Activated CD4-positive, alpha-beta T cell treated with anti-CD3 and anti-CD28 coated beads for 24 hours (primary cell): Measurements from ENCODE around the gene FANCI.
"Not testable (repeated sequence)": the region's sequence is repeated elsewhere in the genome, so short reads cannot be mapped to it uniquely, and the experiment has no call there.

Experiments
- DNase-seq, 2 donors: peaks; one replicate each; pipeline ENCODE4 v3.0.0-alpha.2; 2020; ENCODE audit warnings: low read depth in 2 of 2

The FANCI gene

GRCh38 chr15:89225588-89225987, 18.2 kb upstream of the FANCI start:
- no peak for DNase-seq

DNA sequence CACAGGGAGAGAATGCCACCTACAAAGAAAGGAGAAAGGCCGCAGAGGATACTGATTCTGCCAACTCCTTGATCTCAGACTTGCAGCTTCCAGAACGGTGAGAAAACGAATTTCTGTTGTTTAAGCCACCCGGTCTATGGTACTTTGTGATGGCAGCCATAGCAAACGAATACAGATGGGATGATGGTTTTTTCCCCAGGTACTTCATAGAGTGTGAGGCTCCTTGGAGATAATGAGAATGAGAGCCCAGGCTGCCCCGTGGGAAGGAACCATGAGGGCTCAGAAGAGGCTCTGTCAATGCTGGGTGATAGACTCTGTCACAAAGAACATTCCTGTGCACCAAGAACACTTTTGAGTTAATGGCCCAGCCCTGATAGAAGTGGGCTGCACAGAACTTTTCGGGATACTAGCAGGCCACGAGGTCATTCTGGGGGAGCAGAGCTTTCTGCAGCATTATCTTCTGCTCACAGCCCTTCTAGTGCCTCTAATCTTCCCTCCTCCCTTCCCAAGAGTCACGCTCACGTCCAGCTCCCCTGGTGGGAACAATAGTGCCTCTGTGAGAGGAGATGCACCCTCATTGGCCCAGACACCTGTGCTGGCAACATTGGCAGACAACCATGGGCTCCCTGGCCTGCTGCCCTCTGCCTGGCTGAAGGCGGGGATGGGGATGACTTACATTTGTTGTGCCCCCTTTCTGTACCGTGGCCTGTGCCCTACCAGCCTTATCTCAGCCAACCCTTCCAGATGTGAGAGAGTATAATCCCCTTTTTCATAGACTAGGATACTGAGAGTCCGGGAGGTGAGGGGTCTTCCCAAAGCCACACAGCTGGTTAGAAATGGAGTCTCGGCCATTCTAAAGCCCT, 17.2 kb upstream of the FANCI start:
- DNase-seq: no peak

DNA sequence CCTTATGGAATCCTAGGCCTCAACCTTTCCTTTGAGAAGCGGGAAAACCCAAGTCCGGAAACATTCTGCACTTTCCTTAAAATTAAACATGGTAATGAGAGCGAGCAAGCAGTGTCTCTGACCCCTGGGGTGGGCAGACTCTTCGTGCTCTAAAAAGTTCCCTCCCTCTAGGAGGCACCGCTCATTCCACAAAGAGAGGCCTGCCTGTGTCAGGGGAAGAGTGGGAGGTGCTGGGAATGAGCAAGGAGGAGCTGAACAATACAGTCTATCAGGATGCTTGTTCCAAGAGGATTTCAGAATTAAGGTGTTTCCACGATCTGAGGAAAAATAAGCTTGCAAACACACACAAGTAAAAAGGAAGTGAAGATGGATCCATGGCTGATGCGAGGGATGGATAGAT, 16.4 kb upstream of the FANCI start:
- no peak for DNase-seq

DNA sequence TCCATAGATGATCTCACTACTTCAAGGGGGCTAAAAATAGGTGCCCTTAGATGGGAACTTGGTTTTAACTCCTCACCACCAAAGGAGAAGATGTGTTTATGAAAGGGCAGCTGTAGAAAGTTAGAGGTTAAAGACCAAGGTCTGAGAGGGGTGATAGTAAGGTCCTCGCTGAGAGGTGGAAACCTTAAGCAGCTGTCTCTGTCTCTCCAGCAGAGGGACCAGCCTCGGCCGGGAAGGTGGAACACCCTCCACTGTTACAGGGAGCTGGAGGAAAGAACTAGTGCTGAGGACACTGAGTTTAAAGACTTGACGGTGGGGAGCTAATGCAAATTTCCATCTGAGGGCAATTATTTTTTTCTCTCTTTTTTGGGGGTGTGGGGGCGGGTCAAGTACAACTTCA, 13.5 kb upstream of the FANCI start:
- no peak for DNase-seq

- no peak for DNase-seq
These were observed 11.9 kb upstream of the FANCI start for GRCh38 chr15:89231832-89232231.

- DNase-seq: not testable (repeated sequence)
These were observed 3.6 kb upstream of the FANCI start for GRCh38 chr15:89239883-89240810.

DNA sequence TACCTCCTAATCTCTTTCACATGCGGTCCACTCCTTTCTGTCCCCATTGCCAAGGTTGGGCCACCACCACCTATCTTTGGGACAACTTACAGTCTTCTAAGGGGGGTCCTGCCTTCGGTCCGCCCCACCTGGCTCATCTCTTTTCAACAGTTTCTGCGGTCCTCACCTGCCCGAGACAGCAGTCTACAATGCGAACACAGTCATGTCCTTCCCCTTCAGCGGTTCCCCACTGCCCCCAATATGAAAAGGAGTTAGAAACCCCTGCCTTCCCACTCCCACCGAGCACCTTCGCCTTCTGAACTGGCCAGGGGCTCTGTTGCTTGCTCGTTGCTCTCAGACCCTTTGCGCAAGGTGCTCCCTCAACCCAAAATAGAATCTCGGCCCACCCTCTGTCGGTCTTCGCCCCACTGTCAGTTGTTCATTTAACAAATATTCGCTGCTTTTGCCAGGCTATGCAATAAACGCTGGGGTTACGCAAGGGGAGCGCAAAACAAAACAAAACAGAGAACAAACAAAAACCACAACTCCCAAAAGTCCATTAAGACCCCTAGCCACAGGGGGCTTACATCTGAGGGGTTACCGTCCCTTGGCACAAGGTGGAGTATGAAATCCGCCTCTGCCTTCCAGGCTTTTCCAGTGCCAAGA, 611 bp upstream of the FANCI start:
- no peak for DNase-seq

DNA sequence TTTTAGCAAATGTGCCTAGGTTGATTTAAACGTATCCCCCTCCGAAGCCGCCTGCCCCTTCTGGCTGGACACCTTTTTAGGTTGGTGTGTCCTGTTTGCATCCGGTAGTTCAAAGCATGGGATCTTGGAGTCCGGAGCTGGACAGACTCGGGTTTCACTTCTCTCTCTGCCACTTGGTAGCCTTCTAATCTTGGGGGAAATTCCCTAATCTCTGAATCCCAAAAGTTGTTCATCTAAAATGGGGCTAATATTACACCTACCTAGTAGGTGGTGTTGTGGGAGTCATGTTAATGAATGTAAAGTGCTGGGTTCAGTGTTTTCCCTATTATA, 760 bp downstream of the FANCI start:
- DNase-seq: no peak

- DNase-seq: no peak
These were observed 3.7 kb downstream of the FANCI start for GRCh38 chr15:89247446-89247845.

- DNase-seq: no peak
These were observed 4.8 kb downstream of the FANCI start for GRCh38 chr15:89248584-89248983.

- DNase-seq: not testable (repeated sequence)
These were observed 6.4 kb downstream of the FANCI start for GRCh38 chr15:89250142-89250541.

- not testable (repeated sequence) for DNase-seq
These were observed 33.5 kb downstream of the FANCI start for GRCh38 chr15:89277281-89277680.

GRCh38 chr15:89278307-89278706, 34.5 kb downstream of the FANCI start:
- DNase-seq: no peak

GRCh38 chr15:89282631-89283030, 38.9 kb downstream of the FANCI start:
- no peak for DNase-seq

GRCh38 chr15:89283201-89283600, 39.4 kb downstream of the FANCI start:
- no peak for DNase-seq

DNA sequence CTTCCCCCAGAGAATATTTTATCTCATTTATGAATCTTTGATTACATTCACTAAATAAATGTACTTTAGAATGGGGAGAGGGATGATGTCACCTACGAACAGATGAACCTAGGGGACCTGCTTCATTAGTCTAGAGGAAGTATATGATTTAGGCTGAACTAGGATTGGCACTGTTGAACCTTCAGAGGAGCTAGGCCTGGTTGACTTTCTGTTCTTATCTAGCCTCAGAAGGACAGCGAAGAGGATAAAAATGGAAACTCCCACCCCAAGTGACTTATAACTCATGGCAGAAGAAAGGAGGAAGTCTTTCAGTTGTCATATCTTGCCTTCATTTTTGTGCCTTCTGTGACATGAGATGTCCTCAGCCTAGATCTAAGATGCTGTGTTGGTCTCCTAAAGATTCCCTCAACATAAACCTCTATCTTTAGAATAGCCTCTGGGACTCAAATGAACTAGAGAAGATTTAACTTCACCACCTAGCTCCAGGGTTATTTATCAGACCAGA, 48.2 kb downstream of the FANCI start:
- no peak for DNase-seq

DNA sequence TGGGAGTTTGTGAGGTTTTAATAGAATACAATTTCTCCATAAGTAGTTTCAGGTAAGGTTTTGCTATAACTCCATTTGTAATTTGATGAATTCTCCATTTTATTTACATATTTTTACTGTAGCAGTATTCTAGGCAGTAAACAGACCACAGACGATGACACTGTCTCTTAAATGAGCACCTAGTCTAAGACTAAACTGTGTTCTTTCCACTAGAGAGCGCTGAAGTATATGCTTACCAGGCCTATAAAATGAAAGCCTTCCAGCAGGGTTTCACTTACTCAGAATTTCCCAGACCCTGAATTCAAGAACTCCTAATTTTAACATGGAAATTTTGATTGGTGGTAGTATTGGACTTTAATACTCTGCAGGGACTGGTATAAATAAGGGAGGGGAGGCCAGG, 49.2 kb downstream of the FANCI start:
- DNase-seq: no peak

- DNase-seq: no peak
These were observed 56.1 kb downstream of the FANCI start for GRCh38 chr15:89299896-89300295.

- DNase-seq: no peak
These were observed 57.7 kb downstream of the FANCI start for GRCh38 chr15:89301304-89302089.

- no peak for DNase-seq
These were observed 60.2 kb downstream of the FANCI start for GRCh38 chr15:89303986-89304385.

DNA sequence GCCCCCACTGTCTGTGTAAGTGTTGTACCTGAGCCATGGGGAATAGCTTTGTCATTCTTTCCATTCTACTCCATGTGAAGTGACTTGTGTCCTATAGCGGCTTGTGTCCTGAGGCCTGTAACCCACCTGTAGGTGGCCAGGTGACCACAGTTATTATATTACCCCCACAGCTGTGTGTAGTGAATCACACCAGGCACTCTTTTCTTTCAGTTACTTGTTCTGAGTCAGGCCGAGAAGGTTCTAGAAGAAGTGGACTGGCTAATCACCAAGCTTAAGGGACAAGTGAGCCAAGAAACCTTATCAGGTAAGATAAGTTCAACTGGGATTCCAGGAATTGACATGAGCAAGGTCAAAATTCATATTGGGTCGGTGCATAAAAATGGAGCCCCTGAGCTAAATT, 61.6 kb downstream of the FANCI start:
- no peak for DNase-seq
